ENCODE data around the gene CCT8.

DNA sequence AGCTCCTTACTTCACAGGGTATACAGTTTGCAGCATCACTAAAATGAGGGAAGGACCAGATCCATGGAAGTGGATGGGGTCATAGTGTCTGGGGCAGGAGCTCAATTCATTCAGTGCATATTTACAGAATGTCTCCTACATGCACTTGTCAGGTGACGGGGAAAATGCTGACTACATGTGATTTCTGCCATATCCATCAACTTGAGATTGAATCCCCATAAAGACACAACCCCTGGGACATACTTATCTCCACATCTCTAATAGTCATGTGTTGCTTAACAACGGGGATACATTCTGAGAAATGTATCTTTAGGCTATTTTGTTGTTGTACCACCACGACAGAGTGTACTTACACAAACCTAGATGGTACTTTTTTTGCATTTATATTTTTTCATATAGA lies 66.3 kb downstream of the CCT8 start:
- TF ChIP-seq, protein P1, sequence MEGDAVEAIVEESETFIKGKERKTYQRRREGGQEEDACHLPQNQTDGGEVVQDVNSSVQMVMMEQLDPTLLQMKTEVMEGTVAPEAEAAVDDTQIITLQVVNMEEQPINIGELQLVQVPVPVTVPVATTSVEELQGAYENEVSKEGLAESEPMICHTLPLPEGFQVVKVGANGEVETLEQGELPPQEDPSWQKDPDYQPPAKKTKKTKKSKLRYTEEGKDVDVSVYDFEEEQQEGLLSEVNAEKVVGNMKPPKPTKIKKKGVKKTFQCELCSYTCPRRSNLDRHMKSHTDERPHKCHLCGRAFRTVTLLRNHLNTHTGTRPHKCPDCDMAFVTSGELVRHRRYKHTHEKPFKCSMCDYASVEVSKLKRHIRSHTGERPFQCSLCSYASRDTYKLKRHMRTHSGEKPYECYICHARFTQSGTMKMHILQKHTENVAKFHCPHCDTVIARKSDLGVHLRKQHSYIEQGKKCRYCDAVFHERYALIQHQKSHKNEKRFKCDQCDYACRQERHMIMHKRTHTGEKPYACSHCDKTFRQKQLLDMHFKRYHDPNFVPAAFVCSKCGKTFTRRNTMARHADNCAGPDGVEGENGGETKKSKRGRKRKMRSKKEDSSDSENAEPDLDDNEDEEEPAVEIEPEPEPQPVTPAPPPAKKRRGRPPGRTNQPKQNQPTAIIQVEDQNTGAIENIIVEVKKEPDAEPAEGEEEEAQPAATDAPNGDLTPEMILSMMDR (IDR thresholded peaks at IDR 0.05 in 8 of 11, conservative IDR thresholded peaks at IDR 0.05 in 3 of 11), result no peak
- TF ChIP-seq POLR2AphosphoS5 (IDR thresholded peaks at IDR 0.05), result no peak
